ENCODE results near the gene FNDC8.

- TF ChIP-seq, protein P1, sequence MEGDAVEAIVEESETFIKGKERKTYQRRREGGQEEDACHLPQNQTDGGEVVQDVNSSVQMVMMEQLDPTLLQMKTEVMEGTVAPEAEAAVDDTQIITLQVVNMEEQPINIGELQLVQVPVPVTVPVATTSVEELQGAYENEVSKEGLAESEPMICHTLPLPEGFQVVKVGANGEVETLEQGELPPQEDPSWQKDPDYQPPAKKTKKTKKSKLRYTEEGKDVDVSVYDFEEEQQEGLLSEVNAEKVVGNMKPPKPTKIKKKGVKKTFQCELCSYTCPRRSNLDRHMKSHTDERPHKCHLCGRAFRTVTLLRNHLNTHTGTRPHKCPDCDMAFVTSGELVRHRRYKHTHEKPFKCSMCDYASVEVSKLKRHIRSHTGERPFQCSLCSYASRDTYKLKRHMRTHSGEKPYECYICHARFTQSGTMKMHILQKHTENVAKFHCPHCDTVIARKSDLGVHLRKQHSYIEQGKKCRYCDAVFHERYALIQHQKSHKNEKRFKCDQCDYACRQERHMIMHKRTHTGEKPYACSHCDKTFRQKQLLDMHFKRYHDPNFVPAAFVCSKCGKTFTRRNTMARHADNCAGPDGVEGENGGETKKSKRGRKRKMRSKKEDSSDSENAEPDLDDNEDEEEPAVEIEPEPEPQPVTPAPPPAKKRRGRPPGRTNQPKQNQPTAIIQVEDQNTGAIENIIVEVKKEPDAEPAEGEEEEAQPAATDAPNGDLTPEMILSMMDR (IDR thresholded peaks at IDR 0.05): no peak
- TF ChIP-seq POLR2A (IDR thresholded peaks at IDR 0.05): no peak
Measured at GRCh38 chr17:35073991-35074627, 47.3 kb upstream of the FNDC8 start.

Data from adrenal gland (tissue), 5 donors.